Activated CD4-positive, alpha-beta T cell treated with anti-CD3 and anti-CD28 coated beads, Interleukin-2, amount 10 ng/mL, durations not matched to agents 24 days and 14 days (primary cell): ENCODE data around the gene IRF4. TPM values are rescaled to one million over a fixed set of nuclear protein-coding genes. Genes with fewer than 3 reads are reported as not detected.

ENCODE experiments used
- DNase-seq: peaks from one replicate; pipeline ENCODE4 v3.0.0; 2022
- H3K27ac Mint-ChIP-seq: one replicate; pipeline ENCODE4 v1.8.0; 2022; ENCODE audit warnings: mild to moderate bottlenecking, mixed read lengths
- H3K27me3 Mint-ChIP-seq: one replicate; pipeline ENCODE4 v1.8.0; 2022; ENCODE audit warnings: mixed read lengths
- H3K36me3 Mint-ChIP-seq: one replicate; pipeline ENCODE4 v1.8.0; 2022; ENCODE audit warnings: low read depth, mild to moderate bottlenecking, mixed read lengths
- H3K4me1 Mint-ChIP-seq: one replicate; pipeline ENCODE4 v1.8.0; 2021; ENCODE audit warnings: mixed read lengths
- H3K4me3 Mint-ChIP-seq: one replicate; pipeline ENCODE4 v1.8.0; 2022; ENCODE audit warnings: mild to moderate bottlenecking, moderate library complexity, mixed read lengths
- H3K9me3 Mint-ChIP-seq: one replicate; pipeline ENCODE4 v1.8.0; 2021; ENCODE audit warnings: mixed read lengths
- intact Hi-C: fragments of 100-400 bp; cut with micrococcal nuclease; formaldehyde crosslinking; loops from one replicate; pipeline ENCODE4 v1.15.1; 2023
- total RNA-seq: library from RNA; stranded (reverse); gene quantifications from 2 replicates; pipeline ENCODE4 v1.2.3, GENCODE V29; 2022

IRF4 gene
- total RNA-seq, 1 donor from 2014 or later, result 831 TPM

- Mint-ChIP-seq H3K4me3 (no peak overlapping the region), H3K27me3 (no peaks in the 10 kb centered on the region), H3K27ac (no peak overlapping the region), H3K9me3 (no peaks in the 10 kb centered on the region), H3K4me1 (peaks cover 4% of the 10 kb centered on the region), H3K36me3 (no peaks in the 10 kb centered on the region)
- DNase-seq, result no peak
- intact Hi-C loops, result no loop called here
These were observed 33.1 kb upstream of the IRF4 start for GRCh38 chr6:358432-358831.

DNA sequence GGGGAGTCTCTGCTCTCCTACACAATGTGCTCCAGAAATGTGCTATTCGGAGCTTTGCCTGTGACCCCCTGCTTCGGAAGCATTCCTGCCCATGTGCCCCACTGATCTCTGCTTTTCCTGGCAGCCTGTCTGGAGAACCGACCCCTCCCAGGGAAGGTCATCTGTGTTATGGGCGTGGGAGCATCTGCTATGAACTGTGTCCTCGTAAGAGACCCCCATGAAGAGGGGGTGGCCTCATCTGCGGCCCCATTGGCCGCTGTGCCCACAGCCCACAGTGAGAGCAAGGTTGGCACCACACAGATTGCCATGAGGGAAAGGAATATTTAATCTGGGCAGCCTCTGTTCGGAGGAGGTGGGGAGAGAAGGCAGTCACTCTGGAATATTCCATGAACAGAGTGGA is 32.7 kb upstream of the IRF4 start:
- Mint-ChIP-seq H3K4me3 (no peak overlapping the region), H3K9me3 (peaks cover under 1% of the 10 kb centered on the region), H3K4me1 (peaks cover 4% of the 10 kb centered on the region), H3K27ac (no peak overlapping the region), H3K27me3 (no peaks in the 10 kb centered on the region), H3K36me3 (no peaks in the 10 kb centered on the region)
- intact Hi-C loops, result no loop called here
- no peak for DNase-seq

DNA sequence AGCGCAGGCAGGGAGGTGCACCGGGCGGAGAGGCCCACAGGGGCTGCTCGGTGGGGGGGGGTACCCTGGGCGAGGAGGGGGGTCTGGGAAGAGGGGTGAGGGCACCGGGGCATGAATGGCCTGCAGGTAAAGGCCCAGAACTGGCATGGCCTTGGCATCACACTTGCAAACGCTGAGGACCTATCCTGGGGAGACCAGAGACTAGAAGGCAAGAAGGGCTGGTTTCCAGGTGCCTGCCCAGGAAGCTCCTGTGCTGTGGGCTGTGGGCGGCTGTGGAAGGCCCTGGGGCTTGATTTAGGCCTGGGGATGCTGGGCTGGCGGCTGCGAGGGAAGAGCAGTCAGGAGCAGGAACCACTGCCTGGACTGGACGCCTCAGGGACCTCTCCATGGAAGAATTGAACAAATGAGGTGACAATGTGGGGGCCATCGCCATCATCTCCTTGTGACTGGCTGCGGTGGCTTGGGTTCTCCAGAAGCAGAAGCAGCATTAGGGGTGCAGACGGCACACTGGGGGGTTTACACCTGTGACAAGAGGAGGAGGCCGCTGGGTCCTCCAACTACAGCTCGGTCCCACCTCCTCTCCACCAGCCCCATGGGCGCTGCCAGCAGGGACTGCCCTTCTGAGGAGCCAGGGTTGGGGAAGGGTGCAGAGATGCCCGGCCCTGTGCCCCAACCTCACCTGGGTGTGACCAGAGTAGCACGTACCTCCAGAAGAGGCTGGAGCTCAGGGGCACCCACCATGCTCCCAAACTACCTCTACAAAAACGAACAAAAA is 32.1 kb upstream of the IRF4 start:
- Mint-ChIP-seq H3K27ac (no peak overlapping the region), H3K4me3 (no peak overlapping the region), H3K9me3 (peaks cover 6% of the 10 kb centered on the region), H3K27me3 (peaks cover 3% of the 10 kb centered on the region), H3K4me1 (peaks cover 4% of the 10 kb centered on the region), H3K36me3 (no peaks in the 10 kb centered on the region)
- DNase-seq, result no peak
- intact Hi-C loops, result no loop called here

GRCh38 chr6:360349-360748 is 31.2 kb upstream of the IRF4 start:
- Mint-ChIP-seq H3K4me1 (peaks cover 4% of the 10 kb centered on the region), H3K4me3 (no peak overlapping the region), H3K36me3 (no peaks in the 10 kb centered on the region), H3K27ac (no peak overlapping the region), H3K27me3 (peaks cover 3% of the 10 kb centered on the region), H3K9me3 (peaks cover 6% of the 10 kb centered on the region)
- intact Hi-C loops, result no loop called here
- DNase-seq, result no peak

DNA sequence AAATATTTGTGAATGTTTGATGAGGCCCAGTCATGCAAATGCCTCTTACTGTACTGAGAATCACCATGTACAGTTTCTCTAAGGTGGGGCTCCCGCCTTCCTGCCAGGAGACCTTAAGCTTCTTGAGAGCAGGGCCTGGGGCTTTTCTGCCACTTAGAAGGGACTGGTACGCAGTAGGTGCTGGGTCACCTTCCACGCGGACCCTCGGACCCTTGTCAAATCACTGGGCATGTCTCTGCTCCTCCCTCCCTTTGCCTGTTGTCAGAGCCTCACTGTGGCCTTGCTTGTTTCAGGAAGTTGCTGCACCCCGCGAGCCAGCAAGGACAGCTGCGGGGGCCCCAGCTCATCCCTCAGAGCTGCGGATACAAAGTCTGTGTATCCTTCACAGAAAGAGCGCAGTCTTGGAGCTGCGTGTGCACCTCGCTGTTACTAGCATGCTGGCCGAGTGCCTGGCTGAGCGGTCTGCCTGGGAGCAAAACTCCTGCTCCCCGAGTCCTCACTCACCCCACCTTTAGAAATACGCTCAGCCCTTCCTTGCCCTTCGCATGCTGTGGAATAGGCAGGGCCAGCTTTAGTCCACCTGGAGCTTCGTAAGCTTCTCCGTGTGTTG is 30.7 kb upstream of the IRF4 start:
- intact Hi-C loops, result no loop called here
- Mint-ChIP-seq H3K27me3 (peaks cover 6% of the 10 kb centered on the region), H3K4me3 (no peak overlapping the region), H3K9me3 (peaks cover 6% of the 10 kb centered on the region), H3K4me1 (peaks cover 4% of the 10 kb centered on the region), H3K27ac (no peak overlapping the region), H3K36me3 (no peaks in the 10 kb centered on the region)
- DNase-seq, result no peak

DNA sequence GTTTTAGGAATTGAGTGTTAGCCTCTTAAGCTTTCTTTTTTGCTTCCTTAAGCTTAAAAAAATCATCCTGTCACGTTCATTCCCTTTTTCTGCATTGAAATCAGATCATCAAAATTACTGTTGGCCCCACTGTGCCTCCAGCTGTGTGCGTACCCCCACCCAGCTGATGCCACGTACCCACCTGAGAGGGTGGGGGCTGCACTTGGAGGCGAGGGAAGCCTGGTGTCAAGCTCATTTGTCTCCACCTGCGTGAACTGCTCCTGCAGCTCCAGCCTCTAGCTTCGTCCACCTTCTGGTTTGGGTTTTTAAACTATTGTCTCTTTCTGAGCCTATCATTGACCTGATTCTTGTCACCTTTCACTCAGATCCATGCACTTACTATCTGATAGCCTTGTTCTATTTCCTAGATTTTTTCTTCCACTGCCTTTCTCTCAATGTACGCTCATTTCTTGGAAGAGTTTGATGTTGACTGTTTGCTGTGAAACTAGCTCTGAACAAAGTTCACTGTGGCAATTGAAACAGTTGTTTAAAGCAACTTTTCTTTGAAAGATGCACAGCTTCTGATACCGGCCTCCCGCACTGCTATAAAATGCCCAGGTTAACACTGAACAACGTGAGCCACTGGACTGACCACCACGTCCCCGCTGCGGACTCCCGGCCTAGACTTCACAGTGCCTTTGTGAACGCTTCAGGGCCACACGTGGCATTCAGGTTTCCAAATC is 30.0 kb upstream of the IRF4 start:
- H3K4me3 Mint-ChIP-seq, result no peak overlapping the region
- peaks cover 4% of the 10 kb centered on the region for H3K4me1 Mint-ChIP-seq
- intact Hi-C loops, result no loop called here
- peaks cover 6% of the 10 kb centered on the region for H3K27me3 Mint-ChIP-seq
- no peak overlapping the region for H3K27ac Mint-ChIP-seq
- H3K9me3 Mint-ChIP-seq, result peaks cover 6% of the 10 kb centered on the region
- no peak for DNase-seq
- H3K36me3 Mint-ChIP-seq, result no peaks in the 10 kb centered on the region

GRCh38 chr6:362231-362923 is 29.2 kb upstream of the IRF4 start:
- no peak for DNase-seq
- Mint-ChIP-seq H3K27ac (no peak overlapping the region), H3K4me1 (no peaks in the 10 kb centered on the region), H3K36me3 (no peaks in the 10 kb centered on the region), H3K9me3 (peaks cover 6% of the 10 kb centered on the region), H3K4me3 (no peak overlapping the region), H3K27me3 (peaks cover 8% of the 10 kb centered on the region)
- intact Hi-C loops, result no loop called here

GRCh38 chr6:362924-363249 is 28.7 kb upstream of the IRF4 start:
- DNase-seq, result no peak
- intact Hi-C loops, result no loop called here
- H3K9me3 Mint-ChIP-seq, result peaks cover 6% of the 10 kb centered on the region
- no peaks in the 10 kb centered on the region for H3K4me1 Mint-ChIP-seq
- peaks cover 8% of the 10 kb centered on the region for H3K27me3 Mint-ChIP-seq
- H3K27ac Mint-ChIP-seq, result no peak overlapping the region
- H3K4me3 Mint-ChIP-seq, result no peak overlapping the region
- H3K36me3 Mint-ChIP-seq, result no peaks in the 10 kb centered on the region

- no peaks in the 10 kb centered on the region for H3K36me3 Mint-ChIP-seq
- no peak overlapping the region for H3K27ac Mint-ChIP-seq
- H3K9me3 Mint-ChIP-seq, result peaks cover 6% of the 10 kb centered on the region
- peaks cover 8% of the 10 kb centered on the region for H3K27me3 Mint-ChIP-seq
- intact Hi-C loops, result no loop called here
- no peak overlapping the region for H3K4me3 Mint-ChIP-seq
- no peaks in the 10 kb centered on the region for H3K4me1 Mint-ChIP-seq
- no peak for DNase-seq
These were observed 28.3 kb upstream of the IRF4 start for GRCh38 chr6:363291-363690.

DNA sequence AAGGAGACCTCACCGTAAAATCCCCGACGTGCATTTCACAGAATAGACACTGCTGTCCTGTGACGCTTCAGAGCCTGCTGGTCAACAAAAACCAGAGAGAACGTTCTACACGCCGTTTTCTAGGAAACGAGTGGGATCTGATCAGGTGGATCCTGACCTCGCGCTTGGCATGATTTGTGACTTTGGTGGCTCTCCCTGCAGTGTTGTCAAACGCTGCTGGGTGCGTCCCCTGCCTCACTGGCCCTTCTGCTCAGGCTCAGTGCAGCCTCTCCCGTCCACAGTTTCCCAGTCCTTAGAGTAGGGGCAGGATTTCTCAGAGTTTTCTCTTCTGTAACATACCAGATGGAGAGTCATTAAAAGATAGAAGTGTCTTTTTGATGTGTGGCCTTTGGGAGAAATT is 27.6 kb upstream of the IRF4 start:
- no peak overlapping the region for H3K27ac Mint-ChIP-seq
- peaks cover 8% of the 10 kb centered on the region for H3K27me3 Mint-ChIP-seq
- peaks cover 6% of the 10 kb centered on the region for H3K9me3 Mint-ChIP-seq
- DNase-seq, result no peak
- no peaks in the 10 kb centered on the region for H3K36me3 Mint-ChIP-seq
- H3K4me1 Mint-ChIP-seq, result no peaks in the 10 kb centered on the region
- no peak overlapping the region for H3K4me3 Mint-ChIP-seq
- intact Hi-C loops, result no loop called here

DNA sequence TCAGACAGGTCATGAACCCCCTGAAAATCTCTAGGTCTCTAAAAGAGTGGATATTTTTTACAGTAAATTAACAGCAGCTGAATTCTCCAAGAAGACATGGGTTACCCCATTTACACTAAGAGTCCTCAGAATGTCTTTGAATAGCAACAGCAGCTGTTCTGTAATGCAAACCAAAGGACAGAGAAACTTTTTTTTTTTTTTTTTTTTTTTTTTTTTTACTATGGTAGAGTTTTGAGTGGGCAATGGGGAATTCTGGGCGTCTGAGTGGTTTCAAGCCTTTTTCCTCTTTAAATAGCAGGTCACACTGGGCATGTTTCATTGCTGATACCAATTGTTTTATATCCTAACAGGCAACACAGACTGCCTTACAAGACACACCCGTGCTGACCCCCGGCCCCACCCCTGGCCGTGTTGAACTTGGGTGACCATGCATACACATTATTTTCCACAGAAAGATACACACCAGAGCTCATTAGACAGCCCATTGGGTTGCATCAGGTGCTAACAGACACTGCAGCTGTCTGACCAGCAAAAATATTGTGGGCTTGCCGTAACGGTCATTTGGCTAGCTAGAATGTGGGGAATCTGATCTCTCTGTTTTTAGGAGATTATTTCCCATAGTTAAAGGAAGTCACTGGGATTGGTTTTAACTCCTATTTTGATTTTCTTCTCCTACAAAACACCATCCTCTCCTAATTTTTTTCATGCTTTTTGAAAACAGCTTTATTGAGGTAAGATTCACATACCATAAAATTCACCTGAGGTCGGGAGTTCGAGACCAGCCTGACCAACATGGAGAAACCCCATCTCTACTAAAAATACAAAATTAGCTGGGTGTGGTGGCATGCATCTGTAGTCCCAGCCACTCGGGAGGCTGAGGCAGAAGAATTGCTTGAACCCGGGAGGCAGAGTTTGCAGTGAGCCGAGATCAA is 26.7 kb upstream of the IRF4 start:
- no peaks in the 10 kb centered on the region for H3K36me3 Mint-ChIP-seq
- no peak for DNase-seq
- H3K4me1 Mint-ChIP-seq, result no peaks in the 10 kb centered on the region
- peaks cover 6% of the 10 kb centered on the region for H3K9me3 Mint-ChIP-seq
- H3K4me3 Mint-ChIP-seq, result no peak overlapping the region
- intact Hi-C loops, result no loop called here
- no peak overlapping the region for H3K27ac Mint-ChIP-seq
- H3K27me3 Mint-ChIP-seq, result peaks cover 8% of the 10 kb centered on the region

DNA sequence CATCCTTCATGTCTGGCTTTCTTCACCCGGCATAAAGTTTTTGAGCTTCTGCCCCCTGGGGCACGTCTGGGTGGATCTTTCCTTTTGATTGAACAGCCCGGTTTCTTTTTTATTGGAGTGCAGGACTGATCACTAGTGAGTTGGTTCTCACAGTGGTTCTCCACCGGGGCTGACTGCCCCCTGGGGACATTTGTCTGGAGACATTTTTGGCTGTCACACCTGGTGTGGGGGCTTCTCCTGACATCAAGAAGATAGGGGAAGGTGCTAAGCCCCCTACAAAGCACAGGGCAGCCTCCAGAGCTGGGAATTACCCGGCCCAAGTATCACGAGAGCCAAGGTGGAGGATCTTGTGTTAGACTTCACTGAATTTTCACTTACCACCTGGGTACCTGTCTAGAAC is 25.7 kb upstream of the IRF4 start:
- H3K36me3 Mint-ChIP-seq, result no peaks in the 10 kb centered on the region

More for the DNA sequence above, 25.7 kb upstream of the IRF4 start:
- intact Hi-C loops, result no loop called here
- DNase-seq, result no peak
- H3K4me1 Mint-ChIP-seq, result no peaks in the 10 kb centered on the region
- no peak overlapping the region for H3K4me3 Mint-ChIP-seq
- H3K27me3 Mint-ChIP-seq, result peaks cover 10% of the 10 kb centered on the region
- H3K27ac Mint-ChIP-seq, result no peak overlapping the region
- peaks cover 9% of the 10 kb centered on the region for H3K9me3 Mint-ChIP-seq
